HepG2 (cell line): ENCODE results near the gene NEK5. TPM values are rescaled to one million over a fixed set of nuclear protein-coding genes. Genes with fewer than 3 reads are reported as not detected.

Experiments used
- ATAC-seq: fragments of 200-7000 bp; cut with Tn5 transposase; 3 replicates; pipeline ENCODE4 v1.9.1; 2020; ENCODE audit warnings: mild to moderate bottlenecking, moderate library complexity
- BruUV-seq: library from RNA; stranded (reverse); fragments of 400-500 nt; replicated peaks from 2 replicates; lab custom pipeline; 2021; lab: Mats Ljungman, UMichigan
- CTCF ChIA-PET: fragments of 300-600 bp; formaldehyde crosslinking; extraction: SDS; loops from one replicate; lab custom pipeline; 2021; ENCODE audit warnings: low total read pairs, inconsistent platforms, low intra/inter-chr PET ratio; lab: Yijun Ruan, JAX
- POLR2A ChIA-PET: fragments of 350-600 bp; sonication (Branson Sonifier 250); formaldehyde crosslinking; loops from one replicate; lab custom pipeline; 2020; ENCODE audit warnings: antibody characterized with exemption, inconsistent platforms; lab: Yijun Ruan, JAX
- DNase-seq: peaks from one replicate; pipeline ENCODE4 v3.0.0-alpha.2; 2015; ENCODE audit warnings: low spot score
- FAIRE-seq: peaks from 3 replicates; lab custom pipeline; 2011; peaks lifted over from hg19 to GRCh38; lab: Jason Lieb, UNC
- H2AFZ ChIP-seq: one replicate; pipeline ENCODE4 v1.6.1; 2011; ENCODE audit warnings: low read length, inconsistent platforms
- H3K27ac ChIP-seq: fragments of 300-600 bp; 3 replicates; pipeline ENCODE4 v1.8.0; 2011; ENCODE audit warnings: mixed run types, mild to moderate bottlenecking, mixed read lengths, low read length, inconsistent platforms; ENCODE audit not compliant: insufficient read depth; ENCODE audit errors: extremely low read length
- H3K27me3 ChIP-seq, 2 experiments: fragments of 200-600 bp in 1 of 2; 2 replicates in 1 of 2; 3 replicates in 1 of 2; pipeline versions ENCODE4 v1.6.0 to v1.8.0; 2011; ENCODE audit warnings: low read length in 2 of 2, mild to moderate bottlenecking in 2 of 2, moderate library complexity in 2 of 2, inconsistent platforms in 1 of 2; ENCODE audit not compliant: insufficient read depth in 2 of 2, control insufficient read depth in 1 of 2
- H3K36me3 ChIP-seq, 2 experiments: fragments of 200-600 bp in 1 of 2; replicated peaks in 1 of 2; 2 replicates in 1 of 2; 3 replicates in 1 of 2; pipeline versions ENCODE4 v1.5.1 to v1.8.0; 2011; ENCODE audit warnings: low read length in 2 of 2, inconsistent platforms in 1 of 2; ENCODE audit not compliant: insufficient read depth in 2 of 2, control insufficient read depth in 1 of 2
- H3K4me1 ChIP-seq: 2 replicates; pipeline ENCODE4 v1.5.1; 2012; ENCODE audit warnings: low read length, inconsistent platforms; ENCODE audit not compliant: insufficient read depth
- H3K4me2 ChIP-seq: 2 replicates; pipeline ENCODE4 v1.6.0; 2011; ENCODE audit warnings: low read depth, low read length, inconsistent platforms
- H3K4me3 ChIP-seq, 3 experiments: fragments of 200-600 bp in 1 of 3; sonication (generic), shearing (Covaris generic) in 1 of 3; replicated peaks in 1 of 3; 2 replicates each; pipeline ENCODE4 v1.5.1; 2011 to 2016; ENCODE audit warnings: low read length in 3 of 3, inconsistent platforms in 2 of 3, low read depth in 2 of 3, mild to moderate bottlenecking in 2 of 3, control low read depth in 1 of 3, mixed read lengths in 1 of 3; ENCODE audit not compliant: insufficient read depth in 1 of 3
- H3K79me2 ChIP-seq: one replicate; pipeline ENCODE4 v1.6.1; 2011; ENCODE audit warnings: low read length, inconsistent platforms; ENCODE audit not compliant: insufficient read depth
- H3K9ac ChIP-seq: 2 replicates; pipeline ENCODE4 v1.6.0; 2011; ENCODE audit warnings: mild to moderate bottlenecking, low read depth, low read length, inconsistent platforms; ENCODE audit not compliant: insufficient read depth
- H3K9me3 ChIP-seq: 2 replicates; pipeline ENCODE4 v1.5.1; 2012; ENCODE audit warnings: mild to moderate bottlenecking, low read length
- H4K20me1 ChIP-seq: 2 replicates; pipeline ENCODE4 v1.6.0; 2011; ENCODE audit warnings: inconsistent platforms, mild to moderate bottlenecking, low read length, moderate library complexity; ENCODE audit not compliant: insufficient read depth
- ATRX ChIP-seq: sonication (generic); formaldehyde crosslinking; IDR thresholded peaks from 2 replicates; pipeline ENCODE4 v1.4.0; 2020; ENCODE audit warnings: missing genetic modification reagents, borderline replicate concordance
- CC2D1A ChIP-seq: sonication (generic); formaldehyde crosslinking; IDR thresholded peaks from 2 replicates; pipeline ENCODE4 v1.8.1; 2023; ENCODE audit warnings: mild to moderate bottlenecking, missing genetic modification reagents
- CEBPG ChIP-seq: IDR thresholded peaks from 2 replicates; pipeline ENCODE4 v1.6.1; 2016
- MAX ChIP-seq: IDR thresholded peaks from 2 replicates; pipeline ENCODE4 v1.6.1; 2012; ENCODE audit warnings: inconsistent platforms
- NFE2 ChIP-seq: sonication (generic); formaldehyde crosslinking; IDR thresholded peaks from 2 replicates; pipeline ENCODE4 v1.4.0; 2020; ENCODE audit warnings: missing genetic modification reagents
- RARA ChIP-seq: IDR thresholded peaks from 2 replicates; pipeline ENCODE4 v1.6.1; 2016; ENCODE audit warnings: missing genetic modification reagents, missing compliant biosample characterization
- ZBTB34 ChIP-seq: sonication (generic); formaldehyde crosslinking; IDR thresholded peaks from 2 replicates; pipeline ENCODE4 v1.8.0; 2022; ENCODE audit warnings: mild to moderate bottlenecking, missing genetic modification reagents
- ZKSCAN1 ChIP-seq: fragments of 150-350 bp; IDR thresholded peaks from 2 replicates; pipeline ENCODE4 v1.6.1; 2014; ENCODE audit warnings: low read length
- ZNF343 ChIP-seq: sonication (generic); formaldehyde crosslinking; IDR thresholded peaks from 2 replicates; pipeline ENCODE4 v1.4.0; 2020; ENCODE audit warnings: mild to moderate bottlenecking, missing genetic modification reagents
- WGBS: methylation state at CpG from one replicate; pipeline ENCODE4 v1.1.6; 2017; ENCODE audit warnings: low lambda C conversion rate; 5-methylcytosine and 5-hydroxymethylcytosine counted together
- in situ Hi-C: cut with HindIII; loops from 2 replicates; pipeline ENCODE4 v1.10.0; 2017; ENCODE audit warnings: low pct_unique_long_range_greater_than_20kb; ENCODE audit not compliant: extremely low pct_ligation_motif_present
- intact Hi-C: fragments of 100-400 bp; cut with micrococcal nuclease; formaldehyde crosslinking; loops from one replicate; pipeline ENCODE4 v1.10.0; 2022; ENCODE audit not compliant: unreplicated experiment
- polyA plus RNA-seq, 8 experiments: library from polyadenylated mRNA; depleted of rRNA in 3 of 8; stranded (reverse) in 7 of 8; unstranded in 1 of 8; fragments of >200 nt; fragmentation: Illumina TruSeq in 4 of 8; extraction: Trizol in 4 of 8; gene quantifications; 2 replicates each; pipeline versions ENCODE4 v1.2.1 to v1.2.3, GENCODE V29; 2011 to 2016; ENCODE audit warnings: low read depth in 4 of 8, missing spikeins in 1 of 8, mixed read lengths in 1 of 8; ENCODE audit not compliant: insufficient read depth in 1 of 8
- total RNA-seq, 5 experiments: library from RNA; depleted of rRNA; stranded (reverse); fragments of >200 nt; fragmentation: Illumina TruSeq; extraction: Trizol; gene quantifications; 2 replicates each; pipeline ENCODE4 v1.2.3, GENCODE V29; 2016; ENCODE audit warnings: low read depth in 1 of 5
- TF ChIP-seq, protein P1 (sequence below): IDR thresholded peaks from 2 replicates; pipeline ENCODE4 v1.6.1; 2016; ENCODE audit warnings: mild to moderate bottlenecking
- TF ChIP-seq, protein P2 (sequence below): sonication (generic); formaldehyde crosslinking; IDR thresholded peaks from 2 replicates; pipeline ENCODE4 v1.4.0; 2020; ENCODE audit warnings: missing genetic modification reagents, borderline replicate concordance
- TF ChIP-seq, protein P3 (sequence below): sonication (generic); formaldehyde crosslinking; conservative IDR thresholded peaks from 2 replicates; pipeline ENCODE4 v1.4.0; 2020; ENCODE audit warnings: missing genetic modification reagents

The NEK5 gene
- total and polyA plus RNA-seq, 2 of the 13 experiments (the other 11 are each of a cell fraction or from before 2014, with no cell fraction given) = 0.12 to 0.22 TPM

- TF ChIP-seq NFE2 (CRISPR knock-in tag) (no peak), ZNF343 (CRISPR knock-in tag) (no peak)
- CTCF ChIA-PET = no interaction called here
- BruUV-seq = no TSS peak
- Histone ChIP-seq H3K79me2 (peaks cover 95% of the 10 kb centered on the region), H3K36me3 (peaks cover 0 to 17% of the 10 kb centered on the region in 2 experiments; a peak in 3 of 5 replicates), H3K27me3 (no peaks in the 10 kb centered on the region), H4K20me1 (peaks cover 20% of the 10 kb centered on the region), H2AFZ (no peak overlapping the region), H3K4me1 (peaks cover 71% of the 10 kb centered on the region), H3K4me2 (no peak overlapping the region), H3K4me3 (no peak overlapping the region), H3K9me3 (no peaks in the 10 kb centered on the region), H3K27ac (no peak overlapping the region), H3K9ac (no peak overlapping the region)
- POLR2A ChIA-PET = no interaction called here
- in situ Hi-C loops = no loop called here
- intact Hi-C loops = no loop called here
- WGBS = 100% methylated on average over 2 of the region's 2 CpGs
- no peak for DNase-seq
- no peak for FAIRE-seq
- no peak for ATAC-seq
Measured at GRCh38 chr13:51993713-51994112, 135.2 kb downstream of the NEK5 start.

DNA sequence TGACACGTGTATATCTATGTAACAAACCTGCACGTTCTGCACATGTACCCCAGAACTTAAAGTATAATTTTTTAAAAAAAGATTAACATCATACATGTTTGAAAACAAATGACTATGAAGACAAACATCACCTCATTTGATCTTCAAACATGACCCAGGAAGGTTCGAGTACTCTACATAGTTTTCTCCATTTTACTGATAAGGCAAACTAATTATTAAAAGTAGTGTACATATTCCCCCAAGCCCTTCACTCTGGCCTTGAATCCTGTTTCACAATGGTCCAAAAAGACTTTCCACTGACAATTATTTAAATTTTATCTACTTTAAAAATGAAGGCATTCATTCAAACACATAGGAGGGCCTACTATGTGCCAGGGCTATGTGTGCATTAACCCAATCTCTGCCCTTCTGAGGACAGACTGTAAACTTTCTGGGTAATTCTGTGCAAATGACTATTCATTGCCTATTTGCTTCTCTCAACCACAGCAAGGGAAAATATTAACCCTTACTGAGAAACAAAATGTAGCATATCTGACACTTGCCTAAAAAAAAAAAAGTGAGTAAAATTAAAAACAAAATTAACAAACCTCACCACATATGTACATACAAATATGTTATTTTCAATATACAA lies 139.8 kb downstream of the NEK5 start:
- ChIA-PET POLR2A (no interaction called here), CTCF (no interaction called here)
- WGBS = 64% methylated on average over 3 of the region's 3 CpGs
- Histone ChIP-seq H3K27me3 (no peaks in the 10 kb centered on the region), H4K20me1 (no peaks in the 10 kb centered on the region), H3K4me3 (no peak overlapping the region), H3K79me2 (peaks cover 74% of the 10 kb centered on the region), H3K36me3 (peaks cover 0 to 15% of the 10 kb centered on the region in 2 experiments; a peak in 3 of 5 replicates), H2AFZ (no peak overlapping the region), H3K4me2 (no peak overlapping the region), H3K4me1 (peaks cover 39% of the 10 kb centered on the region), H3K27ac (peak overlapping the region; percentile 61), H3K9ac (no peak overlapping the region), H3K9me3 (no peaks in the 10 kb centered on the region)
- DNase-seq (peak; percentile 64), FAIRE-seq (no peak), ATAC-seq (peak; percentile 86)
- in situ Hi-C loops (no loop called here), intact Hi-C loops (loop anchor here (5.0 kb wide), 1 partner anchor 38 kb away; no protein-coding TSS in a partner anchor)
- BruUV-seq = no TSS peak
- TF ChIP-seq, protein P1, sequence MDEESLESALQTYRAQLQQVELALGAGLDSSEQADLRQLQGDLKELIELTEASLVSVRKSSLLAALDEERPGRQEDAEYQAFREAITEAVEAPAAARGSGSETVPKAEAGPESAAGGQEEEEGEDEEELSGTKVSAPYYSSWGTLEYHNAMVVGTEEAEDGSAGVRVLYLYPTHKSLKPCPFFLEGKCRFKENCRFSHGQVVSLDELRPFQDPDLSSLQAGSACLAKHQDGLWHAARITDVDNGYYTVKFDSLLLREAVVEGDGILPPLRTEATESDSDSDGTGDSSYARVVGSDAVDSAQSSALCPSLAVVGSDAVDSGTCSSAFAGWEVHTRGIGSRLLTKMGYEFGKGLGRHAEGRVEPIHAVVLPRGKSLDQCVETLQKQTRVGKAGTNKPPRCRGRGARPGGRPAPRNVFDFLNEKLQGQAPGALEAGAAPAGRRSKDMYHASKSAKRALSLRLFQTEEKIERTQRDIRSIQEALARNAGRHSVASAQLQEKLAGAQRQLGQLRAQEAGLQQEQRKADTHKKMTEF (CRISPR knock-in tag) = no peak
- TF ChIP-seq CC2D1A (CRISPR knock-in tag) (no peak), ZKSCAN1 (peak; percentile 97), CEBPG (CRISPR knock-in tag) (peak; percentile 20; the same call in 1 of the 2 replicates), RARA (CRISPR knock-in tag) (peak; percentile 52), ATRX (CRISPR knock-in tag) (no peak), ZBTB34 (no peak), MAX (no peak)
- TF ChIP-seq, protein P2, sequence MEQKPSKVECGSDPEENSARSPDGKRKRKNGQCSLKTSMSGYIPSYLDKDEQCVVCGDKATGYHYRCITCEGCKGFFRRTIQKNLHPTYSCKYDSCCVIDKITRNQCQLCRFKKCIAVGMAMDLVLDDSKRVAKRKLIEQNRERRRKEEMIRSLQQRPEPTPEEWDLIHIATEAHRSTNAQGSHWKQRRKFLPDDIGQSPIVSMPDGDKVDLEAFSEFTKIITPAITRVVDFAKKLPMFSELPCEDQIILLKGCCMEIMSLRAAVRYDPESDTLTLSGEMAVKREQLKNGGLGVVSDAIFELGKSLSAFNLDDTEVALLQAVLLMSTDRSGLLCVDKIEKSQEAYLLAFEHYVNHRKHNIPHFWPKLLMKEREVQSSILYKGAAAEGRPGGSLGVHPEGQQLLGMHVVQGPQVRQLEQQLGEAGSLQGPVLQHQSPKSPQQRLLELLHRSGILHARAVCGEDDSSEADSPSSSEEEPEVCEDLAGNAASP (CRISPR knock-in tag) = peak; percentile 79; the same call in 1 of the 2 replicates
- TF ChIP-seq, protein P3, sequence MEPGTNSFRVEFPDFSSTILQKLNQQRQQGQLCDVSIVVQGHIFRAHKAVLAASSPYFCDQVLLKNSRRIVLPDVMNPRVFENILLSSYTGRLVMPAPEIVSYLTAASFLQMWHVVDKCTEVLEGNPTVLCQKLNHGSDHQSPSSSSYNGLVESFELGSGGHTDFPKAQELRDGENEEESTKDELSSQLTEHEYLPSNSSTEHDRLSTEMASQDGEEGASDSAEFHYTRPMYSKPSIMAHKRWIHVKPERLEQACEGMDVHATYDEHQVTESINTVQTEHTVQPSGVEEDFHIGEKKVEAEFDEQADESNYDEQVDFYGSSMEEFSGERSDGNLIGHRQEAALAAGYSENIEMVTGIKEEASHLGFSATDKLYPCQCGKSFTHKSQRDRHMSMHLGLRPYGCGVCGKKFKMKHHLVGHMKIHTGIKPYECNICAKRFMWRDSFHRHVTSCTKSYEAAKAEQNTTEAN (CRISPR knock-in tag) = no peak
